Lower leg skin (tissue), 4 donors: ENCODE results near the gene CFAP161. TPM values are rescaled to one million over a fixed set of nuclear protein-coding genes. Genes with fewer than 3 reads are reported as not detected.

ENCODE experiments used
- DNase-seq, 2 donors: peaks; one replicate each; pipeline ENCODE4 v3.0.0-alpha.2; 2019; ENCODE audit warnings: low spot score in 2 of 2
- H3K4me3 ChIP-seq: fragments of 200-600 bp; sonication (generic); 2 replicates; pipeline ENCODE4 v1.5.1; 2017; ENCODE audit warnings: mild to moderate bottlenecking, low read depth; ENCODE audit not compliant: poor library complexity, severe bottlenecking
- CTCF ChIP-seq, 3 donors: fragments of 450-650 bp; IDR thresholded peaks; one replicate each; pipeline ENCODE4 v1.5.1; 2016; ENCODE audit warnings: antibody characterized with exemption in 3 of 3, mild to moderate bottlenecking in 3 of 3, moderate library complexity in 2 of 3
- POLR2A ChIP-seq, 2 donors: fragments of 450-650 bp; IDR thresholded peaks; one replicate each; pipeline ENCODE4 v1.6.1; 2016 to 2017; ENCODE audit warnings: antibody characterized with exemption in 2 of 2, mild to moderate bottlenecking in 1 of 2, moderate library complexity in 1 of 2
- WGBS, 2 donors: methylation state at CpG; one replicate each; pipeline ENCODE4 v1.1.5; 2018; 5-methylcytosine and 5-hydroxymethylcytosine counted together
- intact Hi-C: fragments of 100-400 bp; cut with DNase I; formaldehyde crosslinking; loops from one replicate; pipeline ENCODE4 v1.15.0; 2023; ENCODE audit warnings: low total_unique reads
- total RNA-seq, 4 donors: library from RNA; depleted of rRNA; stranded (reverse); fragments of >200 nt; gene quantifications; one replicate each; pipeline ENCODE4 v1.1.0, GENCODE V29; 2016

CFAP161 gene
- total RNA-seq, 4 donors from 2014 or later: 0.25 to 0.49 TPM; not detected in 2

- H3K4me3 ChIP-seq: no peak overlapping the region
- no peak for DNase-seq
- WGBS, 2 donors: 65 to 66% methylated on average over 5 of the region's 5 CpGs
- intact Hi-C loops: no loop called here
- TF ChIP-seq CTCF (IDR thresholded peaks at IDR 0.05): no peak
- TF ChIP-seq POLR2A (IDR thresholded peaks at IDR 0.05): no peak
Observed at GRCh38 chr15:81185631-81186295, 51.7 kb downstream of the CFAP161 start.

- 87 to 89% methylated on average over 8 of the region's 8 CpGs for WGBS, 2 donors
- no peak overlapping the region for H3K4me3 ChIP-seq
- peak in 1 of 2 donors; percentile 10 for DNase-seq
- intact Hi-C loops: no loop called here
- TF ChIP-seq POLR2A (IDR thresholded peaks at IDR 0.05) (no peak), CTCF (IDR thresholded peaks at IDR 0.05) (no peak)
Observed at GRCh38 chr15:81188354-81188753, 54.3 kb downstream of the CFAP161 start.

- WGBS, 2 donors: 32 to 44% methylated on average over 11 of the region's 11 CpGs
- peak in 1 of 2 donors; percentile 78 for DNase-seq
- H3K4me3 ChIP-seq: no peak overlapping the region
- intact Hi-C loops: no loop called here
- TF ChIP-seq CTCF (IDR thresholded peaks at IDR 0.05): no peak
- no peak for TF ChIP-seq POLR2A (IDR thresholded peaks at IDR 0.05)
Observed at GRCh38 chr15:81189583-81190283, 55.7 kb downstream of the CFAP161 start.

- intact Hi-C loops: no loop called here
- TF ChIP-seq CTCF (IDR thresholded peaks at IDR 0.05) (no peak), POLR2A (IDR thresholded peaks at IDR 0.05) (no peak)
- no peak for DNase-seq
- WGBS, 2 donors: 71 to 72% methylated on average over 3 of the region's 3 CpGs
- H3K4me3 ChIP-seq: no peak overlapping the region
Observed at GRCh38 chr15:81190922-81191507, 56.9 kb downstream of the CFAP161 start.

GRCh38 chr15:81191701-81192100 is 57.6 kb downstream of the CFAP161 start:
- TF ChIP-seq CTCF (IDR thresholded peaks at IDR 0.05) (no peak), POLR2A (IDR thresholded peaks at IDR 0.05) (no peak)
- intact Hi-C loops: no loop called here
- DNase-seq: no peak
- WGBS, 2 donors: 92 to 95% methylated on average over 3 of the region's 3 CpGs
- no peak overlapping the region for H3K4me3 ChIP-seq
